Hepatocyte (in vitro differentiated cells): Measurements from ENCODE around the gene PRPF39. TPM values are rescaled to one million over a fixed set of nuclear protein-coding genes. Genes with fewer than 3 reads are reported as not detected.

Experiments
- DNase-seq: peaks from one replicate; pipeline ENCODE4 v3.0.0-alpha.2; 2016; ENCODE audit warnings: low spot score
- H2AFZ ChIP-seq: fragments of 200-600 bp; sonication (generic); 2 replicates; pipeline ENCODE4 v1.6.0; 2016; ENCODE audit warnings: antibody characterized with exemption, mild to moderate bottlenecking
- H3K27ac ChIP-seq: fragments of 200-600 bp; sonication (generic); 2 replicates; pipeline ENCODE4 v1.5.1; 2016; ENCODE audit warnings: mild to moderate bottlenecking
- H3K27me3 ChIP-seq: fragments of 200-600 bp; sonication (generic); 2 replicates; pipeline ENCODE4 v1.6.1; 2016
- H3K36me3 ChIP-seq: fragments of 200-600 bp; sonication (generic); replicated peaks from 2 replicates; pipeline ENCODE4 v1.5.1; 2016; ENCODE audit warnings: low read depth; ENCODE audit not compliant: insufficient read depth
- H3K4me1 ChIP-seq: fragments of 200-600 bp; sonication (generic); 2 replicates; pipeline ENCODE4 v1.5.1; 2016; ENCODE audit warnings: mild to moderate bottlenecking, moderate library complexity; ENCODE audit not compliant: insufficient read depth
- H3K4me2 ChIP-seq: fragments of 200-600 bp; sonication (generic); 2 replicates; pipeline ENCODE4 v1.6.0; 2016
- H3K4me3 ChIP-seq: fragments of 200-600 bp; sonication (generic); 2 replicates; pipeline ENCODE4 v1.5.1; 2016; ENCODE audit warnings: mild to moderate bottlenecking
- H3K79me2 ChIP-seq: fragments of 200-600 bp; sonication (generic); 2 replicates; pipeline ENCODE4 v1.6.0; 2017; ENCODE audit warnings: mild to moderate bottlenecking
- H3K9me2 ChIP-seq: fragments of 200-600 bp; sonication (generic); replicated peaks from 2 replicates; pipeline ENCODE4 v1.6.0; 2017; ENCODE audit warnings: mild to moderate bottlenecking; ENCODE audit not compliant: insufficient read depth
- H3K9me3 ChIP-seq: fragments of 200-600 bp; sonication (generic); 2 replicates; pipeline ENCODE4 v1.5.1; 2016; ENCODE audit warnings: low read depth, mild to moderate bottlenecking
- H4K20me1 ChIP-seq: fragments of 200-600 bp; sonication (generic); 2 replicates; pipeline ENCODE4 v1.6.0; 2016; ENCODE audit warnings: mild to moderate bottlenecking; ENCODE audit not compliant: insufficient read depth, poor library complexity, severe bottlenecking
- EZH2 ChIP-seq: fragments of 200-600 bp; sonication (generic); IDR thresholded peaks from 2 replicates; pipeline ENCODE4 v1.6.1; 2016; ENCODE audit warnings: antibody characterized with exemption, mild to moderate bottlenecking, borderline replicate concordance
- EZH2phosphoT487 ChIP-seq: fragments of 200-600 bp; sonication (generic); IDR thresholded peaks from one replicate; pipeline ENCODE4 v1.6.1; 2018; ENCODE audit warnings: antibody characterized with exemption, mild to moderate bottlenecking, low read depth, moderate library complexity; ENCODE audit not compliant: unreplicated experiment, severe bottlenecking
- WGBS: methylation state at CpG from one replicate; pipeline ENCODE4 v1.1.6; 2016; ENCODE audit warnings: low lambda C conversion rate; ENCODE audit errors: missing lambda C conversion rate; 5-methylcytosine and 5-hydroxymethylcytosine counted together
- polyA plus RNA-seq: library from polyadenylated mRNA; unstranded; fragments of >200 nt; fragmentation: Nextera tagmentation; extraction: Ambion mirVana; gene quantifications from 2 replicates; pipeline ENCODE4 v1.2.1, GENCODE V29; 2016
- total RNA-seq: library from RNA; depleted of rRNA; stranded (reverse); fragments of >200 nt; gene quantifications from 2 replicates; pipeline ENCODE4 v1.2.3, GENCODE V29; 2014
- TF ChIP-seq, protein P1 (sequence below): fragments of 200-600 bp; sonication (generic); IDR thresholded peaks from 2 replicates; pipeline ENCODE4 v1.5.1; 2016; ENCODE audit warnings: antibody characterized with exemption, mild to moderate bottlenecking; ENCODE audit not compliant: poor library complexity

Gene PRPF39
- total and polyA plus RNA-seq, 2 experiments from 2014 or later, result 18.2 to 38.9 TPM

DNA sequence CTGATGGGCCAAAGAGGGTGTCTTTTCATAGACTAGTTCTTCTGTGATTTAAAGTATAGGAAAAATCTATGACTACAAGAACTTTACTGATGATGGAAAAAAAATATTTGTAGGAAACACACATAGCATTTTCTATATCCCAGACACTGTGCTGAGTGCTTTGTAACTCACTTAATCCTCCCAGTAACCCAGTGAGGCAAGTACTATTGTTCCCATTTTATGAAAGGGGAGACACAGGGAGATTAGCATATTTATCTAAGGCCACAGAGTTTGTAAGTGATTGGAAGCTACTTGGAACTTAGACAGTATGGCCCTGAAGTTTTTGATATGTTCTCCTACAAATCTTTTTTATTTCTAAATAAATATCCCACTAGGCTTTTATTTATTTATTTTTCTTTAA, 19.9 kb downstream of the PRPF39 start:
- Histone ChIP-seq H4K20me1 (peaks cover 6% of the 10 kb centered on the region), H3K36me3 (peaks cover 7% of the 10 kb centered on the region), H3K9me3 (no peaks in the 10 kb centered on the region), H2AFZ (no peak overlapping the region), H3K4me1 (no peaks in the 10 kb centered on the region), H3K27me3 (no peaks in the 10 kb centered on the region), H3K79me2 (peaks cover 36% of the 10 kb centered on the region), H3K4me3 (no peak overlapping the region), H3K27ac (peak overlapping the region; percentile 5), H3K9me2 (no peaks in the 10 kb centered on the region), H3K4me2 (no peak overlapping the region)
- no peak for TF ChIP-seq EZH2
- TF ChIP-seq EZH2phosphoT487, result no peak
- TF ChIP-seq, protein P1, sequence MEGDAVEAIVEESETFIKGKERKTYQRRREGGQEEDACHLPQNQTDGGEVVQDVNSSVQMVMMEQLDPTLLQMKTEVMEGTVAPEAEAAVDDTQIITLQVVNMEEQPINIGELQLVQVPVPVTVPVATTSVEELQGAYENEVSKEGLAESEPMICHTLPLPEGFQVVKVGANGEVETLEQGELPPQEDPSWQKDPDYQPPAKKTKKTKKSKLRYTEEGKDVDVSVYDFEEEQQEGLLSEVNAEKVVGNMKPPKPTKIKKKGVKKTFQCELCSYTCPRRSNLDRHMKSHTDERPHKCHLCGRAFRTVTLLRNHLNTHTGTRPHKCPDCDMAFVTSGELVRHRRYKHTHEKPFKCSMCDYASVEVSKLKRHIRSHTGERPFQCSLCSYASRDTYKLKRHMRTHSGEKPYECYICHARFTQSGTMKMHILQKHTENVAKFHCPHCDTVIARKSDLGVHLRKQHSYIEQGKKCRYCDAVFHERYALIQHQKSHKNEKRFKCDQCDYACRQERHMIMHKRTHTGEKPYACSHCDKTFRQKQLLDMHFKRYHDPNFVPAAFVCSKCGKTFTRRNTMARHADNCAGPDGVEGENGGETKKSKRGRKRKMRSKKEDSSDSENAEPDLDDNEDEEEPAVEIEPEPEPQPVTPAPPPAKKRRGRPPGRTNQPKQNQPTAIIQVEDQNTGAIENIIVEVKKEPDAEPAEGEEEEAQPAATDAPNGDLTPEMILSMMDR, result no peak
- DNase-seq, result no peak

DNA sequence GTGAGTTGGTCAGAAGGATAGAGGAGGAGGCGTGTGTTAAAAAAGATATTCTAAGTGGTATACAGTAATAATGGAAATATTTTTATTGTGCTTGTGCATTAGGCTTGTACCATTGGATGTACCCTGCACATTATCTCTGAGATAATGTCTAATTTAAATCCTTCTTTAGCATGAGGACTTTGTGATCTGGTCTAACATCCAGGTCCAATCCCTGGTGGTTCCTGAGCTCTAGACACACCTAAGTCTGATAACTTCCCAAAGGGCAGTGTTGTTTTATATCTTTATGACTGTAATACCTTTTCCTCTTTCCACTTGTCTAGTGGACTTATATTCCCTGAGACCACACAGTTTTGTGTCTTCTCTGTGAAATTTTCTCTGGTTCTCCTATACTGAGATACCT, 20.6 kb downstream of the PRPF39 start:
- Histone ChIP-seq H3K4me3 (no peak overlapping the region), H3K36me3 (peaks cover 7% of the 10 kb centered on the region), H3K9me3 (no peaks in the 10 kb centered on the region), H4K20me1 (peaks cover 3% of the 10 kb centered on the region), H3K4me2 (no peak overlapping the region), H3K27ac (peak overlapping the region; percentile 39), H3K79me2 (peaks cover 30% of the 10 kb centered on the region), H3K27me3 (no peaks in the 10 kb centered on the region), H3K9me2 (no peaks in the 10 kb centered on the region), H2AFZ (no peak overlapping the region), H3K4me1 (no peaks in the 10 kb centered on the region)
- WGBS, result 94% methylated on average over 1 of the region's 1 CpG
- TF ChIP-seq, protein P1, result no peak
- no peak for TF ChIP-seq EZH2
- TF ChIP-seq EZH2phosphoT487, result no peak
- DNase-seq, result peak; percentile 13

DNA sequence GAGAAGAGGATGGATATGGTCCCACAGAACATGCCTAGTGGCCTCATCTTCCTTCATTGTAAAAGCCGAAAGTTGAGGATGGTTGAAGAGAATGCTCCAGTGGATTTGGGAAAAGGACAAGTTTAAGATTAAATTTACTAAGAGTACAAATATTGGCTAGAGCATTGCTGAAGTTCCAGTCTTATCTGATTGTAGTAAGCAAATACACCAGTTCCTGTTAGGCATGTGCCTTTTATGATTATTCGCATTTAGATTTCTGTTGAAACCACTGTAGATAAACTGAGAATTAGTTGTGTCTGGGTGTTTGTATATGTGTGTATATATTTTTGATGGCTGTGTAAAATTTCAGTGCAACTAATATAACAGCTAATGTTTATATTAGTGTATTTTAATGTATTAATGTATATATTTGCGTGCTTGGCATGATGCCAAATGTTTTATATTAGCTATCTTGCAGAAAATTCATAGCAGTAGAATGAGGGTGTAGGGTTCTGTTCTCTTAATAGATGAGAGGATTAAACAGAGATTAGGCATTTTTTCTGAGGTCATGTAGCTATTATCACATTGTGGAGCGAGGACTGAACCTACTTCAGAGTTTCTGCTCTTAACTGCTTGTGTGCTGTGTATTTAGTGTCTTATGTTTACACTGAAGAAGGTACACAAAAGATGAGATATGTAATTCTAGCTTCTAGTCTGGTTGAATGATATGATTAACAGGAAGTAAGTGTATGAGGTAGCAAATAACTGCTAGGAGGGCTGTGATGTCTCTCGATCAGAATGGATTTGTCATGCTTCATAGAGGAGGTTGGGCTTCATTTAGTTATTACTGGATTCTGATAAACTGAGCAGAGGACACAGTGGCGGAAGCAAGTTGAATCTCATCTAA, 29.2 kb downstream of the PRPF39 start:
- Histone ChIP-seq H3K79me2 (no peaks in the 10 kb centered on the region), H3K4me3 (no peak overlapping the region), H3K4me1 (peaks cover 12% of the 10 kb centered on the region), H3K4me2 (peak overlapping the region; percentile 32), H3K27ac (peak overlapping the region; percentile 50), H4K20me1 (no peaks in the 10 kb centered on the region), H3K36me3 (peaks cover 1% of the 10 kb centered on the region), H3K9me2 (no peaks in the 10 kb centered on the region), H3K27me3 (no peaks in the 10 kb centered on the region), H2AFZ (no peak overlapping the region), H3K9me3 (no peaks in the 10 kb centered on the region)
- WGBS, result 60% methylated on average over 6 of the region's 6 CpGs
- TF ChIP-seq, protein P1, result no peak
- TF ChIP-seq EZH2, result no peak
- TF ChIP-seq EZH2phosphoT487, result no peak
- DNase-seq, result no peak
